AG09319 (cell line): Measurements from ENCODE around the gene GNB4.

ENCODE experiments used
- DNase-seq: peaks from one replicate; pipeline ENCODE4 v3.0.0-alpha.2; 2010; ENCODE audit warnings: low read depth; ENCODE audit errors: extremely low read depth
- TF ChIP-seq, protein P1 (sequence below): IDR thresholded peaks from 2 replicates; pipeline ENCODE4 v1.5.1; 2011; ENCODE audit warnings: low read depth, mild to moderate bottlenecking, inconsistent platforms, low read length, moderate library complexity

The GNB4 gene

DNA sequence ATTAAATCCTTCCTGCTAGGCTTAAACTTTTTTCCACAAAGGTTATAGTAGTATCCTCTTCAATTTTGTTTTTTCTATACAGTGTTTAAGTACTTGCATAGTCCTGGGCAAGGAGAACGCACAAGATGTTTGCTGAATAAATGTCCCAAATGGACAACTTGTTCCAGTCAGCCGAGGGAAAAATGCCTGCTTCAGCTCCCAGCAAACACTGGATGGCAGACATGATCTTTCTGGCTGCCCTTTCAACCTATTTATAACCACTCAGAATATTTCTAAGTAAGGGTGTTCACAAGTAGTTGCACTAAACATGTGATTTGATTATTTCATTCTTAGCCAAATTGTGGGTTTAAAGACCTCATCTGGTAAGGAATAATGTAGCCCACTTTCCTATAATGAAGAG lies 29.8 kb downstream of the GNB4 start:
- DNase-seq = no peak
- TF ChIP-seq, protein P1, sequence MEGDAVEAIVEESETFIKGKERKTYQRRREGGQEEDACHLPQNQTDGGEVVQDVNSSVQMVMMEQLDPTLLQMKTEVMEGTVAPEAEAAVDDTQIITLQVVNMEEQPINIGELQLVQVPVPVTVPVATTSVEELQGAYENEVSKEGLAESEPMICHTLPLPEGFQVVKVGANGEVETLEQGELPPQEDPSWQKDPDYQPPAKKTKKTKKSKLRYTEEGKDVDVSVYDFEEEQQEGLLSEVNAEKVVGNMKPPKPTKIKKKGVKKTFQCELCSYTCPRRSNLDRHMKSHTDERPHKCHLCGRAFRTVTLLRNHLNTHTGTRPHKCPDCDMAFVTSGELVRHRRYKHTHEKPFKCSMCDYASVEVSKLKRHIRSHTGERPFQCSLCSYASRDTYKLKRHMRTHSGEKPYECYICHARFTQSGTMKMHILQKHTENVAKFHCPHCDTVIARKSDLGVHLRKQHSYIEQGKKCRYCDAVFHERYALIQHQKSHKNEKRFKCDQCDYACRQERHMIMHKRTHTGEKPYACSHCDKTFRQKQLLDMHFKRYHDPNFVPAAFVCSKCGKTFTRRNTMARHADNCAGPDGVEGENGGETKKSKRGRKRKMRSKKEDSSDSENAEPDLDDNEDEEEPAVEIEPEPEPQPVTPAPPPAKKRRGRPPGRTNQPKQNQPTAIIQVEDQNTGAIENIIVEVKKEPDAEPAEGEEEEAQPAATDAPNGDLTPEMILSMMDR = peak; percentile 53

DNA sequence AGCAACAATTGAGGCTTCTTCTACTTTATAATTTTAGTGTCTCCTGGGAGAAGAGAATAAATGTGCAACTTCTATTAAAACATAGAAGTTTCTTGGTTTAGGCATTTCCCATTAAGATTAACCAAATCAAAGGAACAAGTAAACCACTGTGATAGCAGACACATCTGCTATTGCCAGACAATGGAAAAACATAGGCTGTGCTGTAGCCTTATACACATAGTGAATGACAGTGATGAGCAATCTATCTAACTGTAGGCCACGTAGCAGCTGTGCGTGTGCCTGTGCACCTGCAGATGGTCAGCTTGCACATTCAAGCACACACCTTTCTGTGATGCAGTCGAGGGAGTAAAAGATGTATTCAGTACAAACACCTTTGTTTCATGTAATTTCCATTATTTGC lies 32.7 kb downstream of the GNB4 start:
- no peak for DNase-seq
- TF ChIP-seq, protein P1 = no peak

DNA sequence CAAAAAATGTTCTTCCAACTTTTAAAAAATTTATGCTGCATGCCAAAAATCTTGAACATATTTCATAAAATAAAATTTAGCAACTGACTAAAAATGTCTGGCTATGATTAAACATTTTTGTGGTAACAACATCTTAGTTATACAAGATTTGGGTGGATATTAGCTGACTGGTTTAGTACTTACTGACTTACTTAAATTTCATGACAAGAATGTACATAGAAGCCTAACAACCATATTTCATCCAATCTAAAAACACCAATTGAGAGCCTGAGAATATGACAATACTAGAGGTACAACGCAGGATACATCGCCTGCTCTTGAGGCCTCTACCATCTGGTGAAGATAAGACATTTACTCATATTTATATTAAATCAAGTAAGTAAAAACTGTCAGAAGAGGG lies 34.6 kb downstream of the GNB4 start:
- TF ChIP-seq, protein P1 = no peak
- DNase-seq = peak; percentile 1

DNA sequence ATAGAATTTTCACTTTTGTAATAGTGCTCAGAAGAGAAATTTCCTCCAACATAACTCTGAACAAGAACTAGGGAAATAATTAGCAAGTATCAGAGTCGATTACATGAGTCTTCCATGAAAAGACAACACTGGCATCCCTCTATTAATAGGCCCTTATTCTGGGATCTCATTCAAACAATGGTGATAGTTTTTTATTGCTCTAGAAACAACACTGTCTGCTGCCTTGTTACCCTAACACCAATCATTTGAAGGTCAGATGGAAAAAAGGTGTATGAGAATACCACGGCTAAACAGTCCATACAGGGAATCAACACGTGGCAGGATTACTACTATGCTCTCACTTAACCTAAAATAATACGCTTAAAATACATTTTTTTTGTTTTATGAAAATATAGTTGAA lies 35.9 kb downstream of the GNB4 start:
- TF ChIP-seq, protein P1 = no peak
- no peak for DNase-seq

DNA sequence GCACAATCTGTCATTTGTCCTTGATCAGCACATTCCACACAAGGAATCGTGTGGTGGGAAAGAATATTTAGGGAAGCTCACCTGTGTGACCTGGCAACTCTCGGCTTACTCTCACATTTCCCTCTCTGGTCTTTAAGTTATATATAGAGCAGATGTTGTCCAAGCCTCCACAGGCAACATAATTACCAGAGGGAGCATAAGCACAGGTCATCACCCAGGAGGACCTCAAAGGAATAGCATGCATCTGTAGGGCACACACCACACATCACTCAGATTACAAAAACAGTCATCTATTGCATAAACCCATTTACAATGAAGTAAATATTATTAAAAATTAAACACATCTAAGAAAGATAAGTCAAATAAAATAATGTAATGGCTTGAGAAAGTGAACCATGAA lies 36.5 kb downstream of the GNB4 start:
- TF ChIP-seq, protein P1 = no peak
- no peak for DNase-seq

DNA sequence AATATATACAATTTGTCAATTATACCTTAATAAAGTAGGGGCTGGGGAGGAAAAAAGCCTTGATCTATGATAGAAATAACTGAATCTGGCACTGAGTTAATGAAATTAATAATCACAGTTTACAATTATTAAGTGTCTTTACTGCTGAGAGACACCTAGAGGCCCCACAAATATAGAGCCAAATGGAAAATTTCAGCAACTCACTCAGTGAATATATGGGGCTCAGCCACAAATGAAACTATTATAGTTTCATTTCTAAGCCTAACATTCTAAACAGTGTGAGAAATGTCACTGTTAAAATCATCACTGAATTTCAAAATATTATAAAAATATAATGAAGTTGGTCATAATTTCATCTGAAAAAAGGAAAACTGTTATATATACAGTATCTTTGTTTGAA lies 40.3 kb downstream of the GNB4 start:
- DNase-seq = no peak
- TF ChIP-seq, protein P1 = no peak

DNA sequence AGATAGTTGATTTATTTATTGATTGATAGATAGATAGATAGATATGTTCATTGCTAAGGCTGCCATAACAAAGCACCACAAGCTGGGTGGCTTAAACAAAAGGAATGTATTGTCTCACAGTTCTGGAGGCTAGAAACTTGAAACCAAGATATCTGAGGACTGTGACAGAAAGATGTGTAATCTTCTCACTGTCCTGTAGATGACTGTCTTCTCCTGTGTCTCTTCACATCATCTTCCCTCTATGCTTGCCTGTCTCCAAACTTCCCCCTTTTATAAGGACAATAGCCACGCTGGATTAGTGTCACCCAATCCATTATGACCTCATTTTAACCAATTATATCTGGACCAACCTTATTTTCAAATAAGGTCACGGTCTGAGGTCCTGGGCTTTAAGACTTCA lies 40.9 kb downstream of the GNB4 start:
- no peak for DNase-seq
- TF ChIP-seq, protein P1 = no peak

DNA sequence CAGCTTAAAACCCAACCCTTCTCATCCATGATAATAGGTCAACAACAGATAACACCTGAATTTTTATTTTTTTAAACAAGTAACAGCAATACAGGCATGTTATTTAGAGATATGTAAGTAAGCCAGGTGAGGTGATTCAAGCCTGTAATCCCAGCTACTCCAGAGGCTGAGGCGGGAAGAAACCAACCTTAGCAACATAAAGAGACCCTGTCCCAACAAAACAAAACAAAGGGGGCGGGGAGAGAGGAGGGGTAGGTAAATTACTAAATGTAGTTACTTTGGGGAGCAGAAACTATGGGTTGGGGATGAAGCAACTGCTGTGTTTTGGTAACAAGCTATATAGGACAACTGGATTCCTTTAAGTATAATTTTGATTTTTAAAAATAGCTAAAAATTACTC lies 47.0 kb downstream of the GNB4 start:
- no peak for DNase-seq
- TF ChIP-seq, protein P1 = no peak
